Activated CD4-positive, alpha-beta T cell treated with anti-CD3 and anti-CD28 coated beads for 48 hours (primary cell): ENCODE results near the gene KPNA6.
"Not testable (repeated sequence)": the region's sequence is repeated elsewhere in the genome, so short reads cannot be mapped to it uniquely, and the experiment has no call there.

Experiments used
- DNase-seq: peaks from one replicate; pipeline ENCODE4 v3.0.0-alpha.2; 2020

KPNA6 gene

DNA sequence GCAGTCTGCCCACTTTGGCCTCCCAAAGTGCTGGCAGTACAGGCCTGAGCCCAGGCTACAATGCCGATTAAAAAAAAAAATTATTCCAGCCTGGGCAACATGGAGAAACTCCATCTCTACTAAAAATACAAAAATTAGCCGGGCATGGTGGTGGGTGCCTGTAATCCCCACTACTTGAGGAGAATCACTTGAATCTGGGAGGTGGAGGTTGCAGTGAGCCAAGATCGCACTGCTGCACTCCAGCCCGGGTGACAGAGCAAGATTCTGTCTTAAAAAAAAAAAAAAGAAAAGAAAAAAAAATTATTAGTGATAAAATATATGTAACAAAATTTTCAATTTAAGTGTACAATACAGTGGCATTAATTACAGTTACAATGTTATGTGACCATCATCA is 35.4 kb downstream of the KPNA6 start:
- DNase-seq: not testable (repeated sequence)

- DNase-seq: no peak
These were observed 36.2 kb downstream of the KPNA6 start for GRCh38 chr1:32144033-32144432.

DNA sequence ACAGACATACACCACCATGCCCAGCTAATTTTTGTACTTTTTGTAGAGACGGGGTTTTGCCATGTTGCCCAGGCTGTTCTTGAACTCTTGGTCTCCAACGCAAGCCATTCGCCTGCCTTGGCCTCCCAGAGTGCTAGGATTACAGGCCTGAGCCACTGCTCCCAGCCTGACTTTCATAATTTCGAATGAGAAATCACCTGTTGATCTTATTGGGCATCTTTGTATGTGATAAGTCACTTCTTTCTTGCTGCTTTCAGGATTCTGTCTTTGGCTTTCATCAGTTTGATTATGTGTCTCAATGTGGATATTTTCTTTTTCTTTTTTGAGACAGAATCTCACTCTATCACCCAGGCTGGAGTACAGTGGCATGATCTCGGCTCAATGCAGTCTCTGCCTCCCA is 39.9 kb downstream of the KPNA6 start:
- not testable (repeated sequence) for DNase-seq

GRCh38 chr1:32150847-32151246 is 43.0 kb downstream of the KPNA6 start:
- no peak for DNase-seq

DNA sequence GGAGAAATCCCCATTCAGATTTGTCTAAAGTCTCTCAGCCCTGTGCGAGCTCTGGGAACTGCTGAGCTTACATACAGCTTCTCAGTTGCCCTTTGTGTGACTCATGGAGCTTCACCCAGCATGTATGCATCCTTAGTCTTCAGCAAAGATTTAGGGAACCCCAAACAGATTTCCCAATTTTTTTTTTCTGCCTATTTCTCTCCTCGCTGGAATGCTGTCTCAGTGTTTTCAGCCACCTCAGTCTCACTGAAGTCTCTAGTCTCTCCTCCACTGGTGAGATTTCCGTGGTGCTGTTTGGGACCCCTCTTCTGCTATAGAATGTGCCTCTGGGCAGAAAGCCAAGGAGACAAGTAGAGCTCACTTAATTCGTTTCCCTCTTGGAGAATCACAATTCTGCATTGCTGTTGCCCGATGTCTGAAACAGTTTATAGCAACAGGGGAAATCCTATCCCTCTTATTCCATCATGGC is 43.5 kb downstream of the KPNA6 start:
- DNase-seq: no peak

DNA sequence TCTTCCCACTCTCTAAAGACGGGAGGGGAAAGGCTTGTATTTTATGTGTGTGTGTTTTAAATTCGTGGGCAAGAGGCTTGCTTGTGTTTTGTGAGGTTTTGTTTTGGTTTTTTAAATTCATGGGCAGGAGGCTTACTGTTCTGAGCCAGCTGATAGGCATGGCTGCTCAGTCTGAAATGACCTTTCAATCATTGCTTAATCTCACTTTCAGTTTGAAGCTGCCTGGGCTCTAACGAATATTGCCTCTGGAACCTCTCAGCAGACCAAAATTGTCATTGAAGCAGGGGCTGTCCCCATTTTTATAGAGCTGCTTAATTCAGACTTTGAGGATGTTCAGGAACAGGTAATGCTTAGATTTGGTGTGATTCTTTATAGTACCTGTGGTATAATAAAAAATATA is 51.3 kb downstream of the KPNA6 start:
- no peak for DNase-seq

- DNase-seq: no peak
These were observed 55.5 kb downstream of the KPNA6 start for GRCh38 chr1:32163405-32163804.

DNA sequence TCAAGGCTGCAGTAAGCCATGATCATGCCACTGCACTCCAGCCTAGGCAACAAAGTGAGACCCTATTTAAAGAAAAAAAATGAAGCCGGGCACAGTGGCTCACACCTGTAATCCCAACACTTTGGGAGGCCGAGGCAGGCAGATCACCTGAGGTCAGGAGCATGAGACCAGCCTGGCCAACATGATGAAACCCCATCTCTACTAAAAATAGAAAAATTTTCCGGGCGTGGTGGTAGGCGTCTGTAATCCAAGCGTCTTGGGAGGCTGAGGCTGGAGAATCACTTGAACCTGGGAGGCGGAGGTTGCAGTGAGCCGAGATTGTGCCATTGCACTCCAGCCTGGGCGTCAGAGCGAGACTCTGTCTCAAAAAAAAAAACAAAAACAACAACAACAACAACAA is 57.8 kb downstream of the KPNA6 start:
- DNase-seq: not testable (repeated sequence)

GRCh38 chr1:32170991-32171390 is 63.1 kb downstream of the KPNA6 start:
- no peak for DNase-seq

DNA sequence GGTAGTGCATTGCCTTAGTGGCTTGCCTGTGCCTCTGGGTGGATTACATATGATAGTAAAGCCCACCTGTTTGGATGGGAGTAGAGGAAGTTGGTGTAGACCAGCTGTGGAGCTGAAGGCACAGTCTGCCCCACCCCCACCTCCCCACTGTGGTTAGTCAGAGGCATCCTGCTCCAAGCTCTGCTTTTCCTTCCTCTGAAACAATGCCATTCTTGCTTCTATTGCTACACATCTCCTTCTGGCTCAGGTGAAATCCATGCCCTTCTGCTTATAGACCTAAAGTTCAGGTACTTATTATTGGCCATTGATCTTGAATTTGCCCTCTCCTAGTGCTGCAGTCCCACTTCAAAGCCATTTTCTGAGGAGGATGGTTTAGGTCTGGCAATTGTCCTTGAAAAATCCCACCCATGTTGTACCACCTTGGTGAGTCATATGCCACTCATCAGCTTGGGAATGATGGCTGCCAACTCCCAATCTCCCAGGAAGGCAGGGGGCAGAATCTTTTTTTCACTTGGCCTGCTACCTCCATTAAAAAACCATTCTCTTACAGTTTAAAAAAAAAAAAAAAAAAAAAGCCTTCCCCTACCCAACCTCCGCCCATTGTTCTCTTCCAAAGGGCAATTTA is 64.9 kb downstream of the KPNA6 start:
- DNase-seq: no peak

GRCh38 chr1:32178380-32179192 is 70.7 kb downstream of the KPNA6 start:
- no peak for DNase-seq

DNA sequence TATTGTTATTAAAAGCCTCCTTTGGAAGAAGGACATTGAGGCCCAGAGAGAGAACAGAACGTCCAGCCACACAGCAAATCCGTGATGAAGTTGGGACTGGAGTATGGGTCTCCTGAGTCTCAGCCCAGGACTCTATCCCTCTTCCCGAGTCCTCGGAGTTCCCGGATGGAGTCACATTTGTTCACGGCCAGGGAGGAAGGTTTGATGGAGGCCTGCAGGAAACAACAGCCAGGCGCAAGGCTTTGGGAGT is 71.3 kb downstream of the KPNA6 start:
- DNase-seq: no peak

DNA sequence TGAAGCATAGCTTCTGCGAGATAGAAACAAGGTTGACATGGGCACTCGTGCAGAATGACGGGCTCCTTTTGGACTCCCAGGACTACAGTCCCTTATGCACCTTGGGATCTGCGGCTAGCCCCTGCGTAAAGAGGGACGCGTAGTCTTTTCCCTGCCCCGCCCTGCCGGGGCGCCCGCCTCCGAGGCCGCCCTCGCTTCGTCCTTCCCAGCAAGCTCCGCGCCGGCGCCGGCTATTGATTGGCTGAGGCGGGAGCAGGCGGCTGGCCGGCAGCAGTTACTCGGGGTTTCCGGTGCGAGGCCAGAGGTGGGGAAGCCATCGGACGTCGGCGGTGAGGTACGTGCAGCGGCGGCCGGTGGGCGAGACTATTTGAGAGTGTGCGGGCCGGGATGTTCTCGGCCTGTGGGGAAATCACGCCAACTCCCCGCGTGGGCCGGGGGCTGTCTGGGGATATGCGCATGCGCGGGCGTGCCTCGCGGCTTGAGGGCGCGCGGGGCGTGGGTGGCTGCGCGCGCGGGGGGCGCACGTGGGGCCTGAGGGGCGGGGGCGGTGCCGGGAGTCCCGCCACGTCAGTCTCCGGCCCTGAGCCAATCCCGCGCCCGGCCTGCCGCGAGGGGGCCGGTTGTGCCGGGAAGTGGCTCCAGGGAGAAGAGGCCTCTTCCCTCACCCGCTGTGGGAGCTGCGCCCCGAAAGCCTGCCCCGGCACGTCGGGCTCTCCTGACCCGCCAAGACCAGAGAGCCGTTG is 71.8 kb downstream of the KPNA6 start, which contains the start of gene TXLNA:
Gene TXLNA, plus strand, starts transcription at position 233 of the 743 bp plus-strand sequence. CDS start 671 bp downstream, outside the sequence.
- DNase-seq: peak; percentile 94

DNA sequence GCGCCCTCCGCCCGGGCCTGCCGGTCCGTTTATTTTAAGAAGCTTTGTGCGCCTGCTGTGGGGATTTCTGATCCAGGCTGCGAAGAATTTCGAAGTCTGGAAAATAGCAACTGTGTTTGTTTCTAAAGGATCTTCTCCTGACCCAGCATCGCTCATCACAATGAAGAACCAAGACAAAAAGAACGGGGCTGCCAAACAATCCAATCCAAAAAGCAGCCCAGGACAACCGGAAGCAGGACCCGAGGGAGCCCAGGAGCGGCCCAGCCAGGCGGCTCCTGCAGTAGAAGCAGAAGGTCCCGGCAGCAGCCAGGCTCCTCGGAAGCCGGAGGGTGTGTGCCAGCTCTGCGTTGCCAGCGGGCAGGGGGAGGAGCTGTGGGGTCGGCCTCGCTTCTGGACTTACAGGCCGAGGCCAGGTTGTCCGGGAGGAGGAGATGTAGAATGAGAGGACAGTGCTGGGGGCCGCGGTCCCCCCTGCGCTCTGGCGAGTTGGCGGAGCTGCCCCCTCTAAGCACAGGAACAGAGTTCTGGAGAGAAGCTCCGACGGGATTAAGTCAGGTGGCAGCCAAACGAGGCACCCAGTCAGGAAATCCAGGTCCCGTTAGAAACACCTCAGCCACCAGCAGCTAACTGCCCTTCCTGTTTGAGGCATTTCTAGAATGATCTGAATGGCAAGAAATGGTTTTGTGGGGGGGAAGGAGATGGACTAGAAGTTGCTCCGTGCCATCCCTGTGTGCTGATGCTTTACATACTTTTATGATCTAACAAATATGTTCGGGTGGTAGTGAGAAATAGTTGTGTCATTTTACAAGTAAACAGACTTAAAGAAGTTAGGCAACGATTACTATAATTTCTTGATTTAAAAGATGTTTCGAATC is 72.6 kb downstream of the KPNA6 start:
- DNase-seq: peak; percentile 59

DNA sequence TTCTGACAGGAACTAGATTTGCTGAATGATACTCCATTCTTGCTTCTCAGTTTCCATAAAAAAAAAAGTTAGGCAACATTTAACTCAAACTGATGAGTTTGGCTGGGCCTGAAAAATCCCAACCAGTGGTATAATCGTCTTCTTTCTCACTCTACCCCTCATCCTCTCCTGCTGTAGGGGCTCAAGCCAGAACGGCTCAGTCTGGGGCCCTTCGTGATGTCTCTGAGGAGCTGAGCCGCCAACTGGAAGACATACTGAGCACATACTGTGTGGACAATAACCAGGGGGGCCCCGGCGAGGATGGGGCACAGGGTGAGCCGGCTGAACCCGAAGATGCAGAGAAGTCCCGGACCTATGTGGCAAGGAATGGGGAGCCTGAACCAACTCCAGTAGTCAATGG is 73.2 kb downstream of the KPNA6 start:
- DNase-seq: no peak

GRCh38 chr1:32181563-32181962 is 73.7 kb downstream of the KPNA6 start:
- DNase-seq: no peak

DNA sequence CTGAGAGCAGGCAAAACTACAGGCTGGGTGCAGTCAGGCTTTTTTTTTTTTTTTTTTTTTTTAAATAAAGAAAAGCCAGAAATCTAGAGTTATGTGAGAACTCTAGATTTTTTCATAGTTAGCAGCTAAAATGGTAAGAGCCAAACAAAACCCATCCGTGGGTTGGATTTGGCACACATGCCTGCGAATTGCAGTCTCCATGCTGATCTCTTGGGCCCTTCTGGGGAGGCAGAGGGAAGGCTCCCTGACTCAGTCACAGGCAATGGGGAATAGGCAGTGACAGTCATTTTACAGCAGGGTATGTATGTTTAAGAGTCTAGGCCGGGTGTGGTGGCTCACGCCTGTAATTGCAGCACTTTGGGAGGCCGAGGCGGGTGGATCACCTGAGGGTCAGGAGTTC is 74.2 kb downstream of the KPNA6 start:
- DNase-seq: no peak

DNA sequence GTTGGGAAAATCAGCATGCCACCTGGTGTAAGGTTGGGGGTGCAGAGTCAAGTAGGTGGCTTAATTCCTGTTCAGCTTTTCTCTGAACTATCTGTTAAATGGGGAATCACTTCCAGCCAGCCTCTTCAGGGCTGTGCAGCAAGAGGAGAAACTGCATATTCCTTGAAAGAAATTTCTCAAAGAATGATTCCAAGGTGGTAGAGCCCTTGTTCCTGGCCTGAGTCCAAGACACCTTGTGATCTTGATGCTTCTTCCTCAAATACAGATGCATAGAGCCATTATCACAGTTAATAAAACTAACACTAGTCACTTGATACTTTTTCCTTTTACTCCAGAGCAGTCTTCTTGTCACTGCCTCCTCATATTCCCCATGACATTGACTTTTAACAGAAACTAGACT is 76.8 kb downstream of the KPNA6 start:
- no peak for DNase-seq

DNA sequence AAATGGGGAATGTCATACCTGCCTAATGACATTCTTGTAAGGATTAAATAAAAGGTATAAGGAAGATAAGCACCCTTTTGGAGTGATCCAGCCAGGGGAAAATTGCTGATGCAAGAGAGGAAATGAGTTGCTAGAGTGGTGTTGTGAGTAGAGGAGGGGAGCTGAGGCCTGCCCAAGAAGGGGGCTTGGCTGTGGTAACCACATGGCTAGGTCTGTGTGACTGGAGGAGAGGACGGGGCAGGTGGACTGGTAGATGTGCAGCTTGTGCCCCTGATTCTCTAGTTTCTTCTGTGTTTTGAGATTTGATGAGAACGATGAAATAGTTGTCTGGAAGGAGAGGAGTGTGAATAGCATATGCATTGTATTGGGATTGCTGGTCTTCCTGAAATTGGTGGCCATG is 78.2 kb downstream of the KPNA6 start:
- no peak for DNase-seq

- DNase-seq: no peak
These were observed 78.6 kb downstream of the KPNA6 start for GRCh38 chr1:32186491-32186890.

DNA sequence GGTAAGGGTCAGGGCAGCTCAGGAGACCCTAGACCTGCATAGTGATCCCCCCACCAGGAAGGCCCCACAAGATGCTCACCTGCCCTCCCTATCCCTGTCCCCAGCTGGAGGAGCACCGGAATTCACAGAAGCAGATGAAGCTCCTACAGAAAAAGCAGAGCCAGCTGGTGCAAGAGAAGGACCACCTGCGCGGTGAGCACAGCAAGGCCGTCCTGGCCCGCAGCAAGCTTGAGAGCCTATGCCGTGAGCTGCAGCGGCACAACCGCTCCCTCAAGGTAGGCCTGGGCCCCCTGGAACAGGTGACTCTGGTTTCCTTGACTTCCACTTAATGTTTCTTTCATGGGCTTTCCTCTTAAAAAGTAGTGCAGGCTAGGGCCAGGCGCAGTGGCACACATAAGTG is 80.0 kb downstream of the KPNA6 start:
- no peak for DNase-seq

GRCh38 chr1:32192220-32192948 is 84.5 kb downstream of the KPNA6 start:
- no peak for DNase-seq
